Measurements from ENCODE around the gene ARHGAP8.

- TF ChIP-seq, protein P1, sequence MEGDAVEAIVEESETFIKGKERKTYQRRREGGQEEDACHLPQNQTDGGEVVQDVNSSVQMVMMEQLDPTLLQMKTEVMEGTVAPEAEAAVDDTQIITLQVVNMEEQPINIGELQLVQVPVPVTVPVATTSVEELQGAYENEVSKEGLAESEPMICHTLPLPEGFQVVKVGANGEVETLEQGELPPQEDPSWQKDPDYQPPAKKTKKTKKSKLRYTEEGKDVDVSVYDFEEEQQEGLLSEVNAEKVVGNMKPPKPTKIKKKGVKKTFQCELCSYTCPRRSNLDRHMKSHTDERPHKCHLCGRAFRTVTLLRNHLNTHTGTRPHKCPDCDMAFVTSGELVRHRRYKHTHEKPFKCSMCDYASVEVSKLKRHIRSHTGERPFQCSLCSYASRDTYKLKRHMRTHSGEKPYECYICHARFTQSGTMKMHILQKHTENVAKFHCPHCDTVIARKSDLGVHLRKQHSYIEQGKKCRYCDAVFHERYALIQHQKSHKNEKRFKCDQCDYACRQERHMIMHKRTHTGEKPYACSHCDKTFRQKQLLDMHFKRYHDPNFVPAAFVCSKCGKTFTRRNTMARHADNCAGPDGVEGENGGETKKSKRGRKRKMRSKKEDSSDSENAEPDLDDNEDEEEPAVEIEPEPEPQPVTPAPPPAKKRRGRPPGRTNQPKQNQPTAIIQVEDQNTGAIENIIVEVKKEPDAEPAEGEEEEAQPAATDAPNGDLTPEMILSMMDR (IDR thresholded peaks at IDR 0.05; ENCODE audit: insufficient read depth, low read length) = no peak
- TF ChIP-seq REST (IDR thresholded peaks at IDR 0.05; ENCODE audit: insufficient replicate concordance, low read depth) (no peak), POLR2AphosphoS5 (IDR thresholded peaks at IDR 0.05; ENCODE audit: low read depth) (no peak), GABPA (IDR thresholded peaks at IDR 0.05; ENCODE audit: low read depth) (no peak), SPI1 (IDR thresholded peaks at IDR 0.05; ENCODE audit: borderline replicate concordance, low read depth) (no peak)
Observed at GRCh38 chr22:44730490-44731356, 21.7 kb upstream of the ARHGAP8 start.

Measured in HL-60 (cell line).